Vagina (tissue), 2 donors: ENCODE results near the gene CD1E.

Experiments
- POLR2A ChIP-seq, 2 donors: fragments of 450-650 bp; IDR thresholded peaks; one replicate each; pipeline ENCODE4 v1.6.1; 2017; ENCODE audit warnings: antibody characterized with exemption in 2 of 2, mild to moderate bottlenecking in 2 of 2, moderate library complexity in 2 of 2
- TF ChIP-seq, protein P1 (sequence below), 3 experiments: fragments of 450-650 bp in 2 of 3; fragments of 200-600 bp in 1 of 3; sonication (generic) in 1 of 3; IDR thresholded peaks; one replicate each; pipeline ENCODE4 v1.5.1; 2017 to 2019; ENCODE audit warnings: antibody characterized with exemption in 3 of 3, mild to moderate bottlenecking in 2 of 3, moderate library complexity in 2 of 3

DNA sequence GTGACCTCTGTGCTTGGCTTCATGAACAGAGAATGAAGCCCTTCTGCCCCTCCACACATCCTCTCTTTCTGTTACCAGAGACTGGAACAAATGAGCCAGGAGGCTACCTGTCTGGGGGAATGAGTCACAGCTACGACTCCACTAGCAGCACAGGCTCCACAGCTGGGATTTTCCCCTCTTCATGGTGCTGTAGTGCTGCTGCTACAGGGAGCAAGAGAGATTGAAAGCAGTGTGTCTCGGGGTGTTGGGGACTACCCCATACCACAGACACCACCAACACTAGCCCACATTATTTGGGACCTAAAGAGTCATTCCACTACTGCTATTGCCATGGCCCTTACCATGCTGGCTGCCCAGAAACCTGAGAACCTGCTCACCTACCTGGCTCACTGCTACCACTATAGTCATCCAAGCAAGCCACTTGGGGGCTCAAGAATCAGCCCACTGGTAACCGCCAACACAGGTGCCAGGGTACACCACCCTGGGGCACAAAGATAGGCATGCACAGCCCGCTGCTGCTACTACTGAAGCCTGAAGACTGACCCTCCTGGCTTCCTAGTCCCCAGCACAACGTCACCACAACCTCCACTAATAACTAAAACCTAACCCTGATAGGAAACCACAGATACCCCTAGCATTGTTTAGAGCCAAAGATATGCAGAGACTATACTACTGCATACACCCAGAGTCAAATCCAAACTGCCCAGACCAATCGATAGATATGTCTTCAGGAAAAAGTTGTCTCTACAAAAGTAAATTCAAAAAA, 17.7 kb downstream of the CD1E start:
- TF ChIP-seq, protein P1, sequence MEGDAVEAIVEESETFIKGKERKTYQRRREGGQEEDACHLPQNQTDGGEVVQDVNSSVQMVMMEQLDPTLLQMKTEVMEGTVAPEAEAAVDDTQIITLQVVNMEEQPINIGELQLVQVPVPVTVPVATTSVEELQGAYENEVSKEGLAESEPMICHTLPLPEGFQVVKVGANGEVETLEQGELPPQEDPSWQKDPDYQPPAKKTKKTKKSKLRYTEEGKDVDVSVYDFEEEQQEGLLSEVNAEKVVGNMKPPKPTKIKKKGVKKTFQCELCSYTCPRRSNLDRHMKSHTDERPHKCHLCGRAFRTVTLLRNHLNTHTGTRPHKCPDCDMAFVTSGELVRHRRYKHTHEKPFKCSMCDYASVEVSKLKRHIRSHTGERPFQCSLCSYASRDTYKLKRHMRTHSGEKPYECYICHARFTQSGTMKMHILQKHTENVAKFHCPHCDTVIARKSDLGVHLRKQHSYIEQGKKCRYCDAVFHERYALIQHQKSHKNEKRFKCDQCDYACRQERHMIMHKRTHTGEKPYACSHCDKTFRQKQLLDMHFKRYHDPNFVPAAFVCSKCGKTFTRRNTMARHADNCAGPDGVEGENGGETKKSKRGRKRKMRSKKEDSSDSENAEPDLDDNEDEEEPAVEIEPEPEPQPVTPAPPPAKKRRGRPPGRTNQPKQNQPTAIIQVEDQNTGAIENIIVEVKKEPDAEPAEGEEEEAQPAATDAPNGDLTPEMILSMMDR (IDR thresholded peaks at IDR 0.05), result no peak
- TF ChIP-seq POLR2A (IDR thresholded peaks at IDR 0.05), result no peak
